ENCODE data around the gene PLCL1.

DNA sequence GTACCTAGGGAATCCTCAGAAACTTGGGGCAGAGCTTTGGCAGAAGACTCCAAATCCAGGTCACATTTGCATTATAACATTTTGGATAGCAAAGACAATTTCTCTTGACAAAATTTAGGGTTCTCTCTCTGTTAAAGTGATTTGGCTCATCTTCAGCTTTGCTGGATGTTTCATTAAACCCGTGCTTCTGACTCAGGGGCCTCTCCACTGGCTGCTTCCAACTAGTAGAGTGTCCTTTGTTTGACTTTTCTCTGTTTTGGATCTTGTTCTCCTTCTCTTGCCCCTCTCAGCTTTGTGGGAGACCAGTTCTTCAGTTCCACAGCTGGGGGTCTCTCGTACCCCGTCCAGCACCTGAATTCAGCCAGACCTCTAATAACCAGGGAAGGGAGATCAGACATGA lies 145.6 kb downstream of the PLCL1 start:
- TF ChIP-seq CTCF (IDR thresholded peaks at IDR 0.05; ENCODE audit: low read length) (no peak), EZH2 (IDR thresholded peaks at IDR 0.05; ENCODE audit: borderline replicate concordance, low read length) (no peak)
